Esophagus squamous epithelium (tissue), 5 donors: ENCODE data around the gene S1PR3. TPM values are rescaled to one million over a fixed set of nuclear protein-coding genes. Genes with fewer than 3 reads are reported as not detected.

Source experiments
- DNase-seq: peaks from one replicate; lab custom pipeline; 2025; lab: John Stamatoyannopoulos, UW
- H3K27ac ChIP-seq, 4 donors: fragments of 200-600 bp; sonication (generic); one replicate each; pipeline ENCODE4 v1.5.1; 2016 to 2019; ENCODE audit warnings: mild to moderate bottlenecking in 1 of 4
- H3K27me3 ChIP-seq, 4 donors: fragments of 200-600 bp; sonication (generic); 1 replicate in 3 of 4; 2 replicates in 1 of 4; pipeline versions ENCODE4 v1.5.1 to v1.6.0; 2017 to 2021; ENCODE audit warnings: antibody characterized with exemption in 1 of 4
- H3K36me3 ChIP-seq, 3 donors: fragments of 200-600 bp; sonication (generic); one replicate each; pipeline ENCODE4 v1.5.1; 2016 to 2019
- H3K4me1 ChIP-seq, 3 donors: fragments of 200-600 bp; sonication (generic); one replicate each; pipeline ENCODE4 v1.5.1; 2017 to 2019
- H3K4me3 ChIP-seq, 4 donors: fragments of 200-600 bp; sonication (generic); 1 replicate in 3 of 4; 2 replicates in 1 of 4; pipeline ENCODE4 v1.5.1; 2016 to 2019; ENCODE audit warnings: mild to moderate bottlenecking in 2 of 4, moderate library complexity in 1 of 4
- H3K9me3 ChIP-seq, 3 donors: fragments of 200-600 bp; sonication (generic); one replicate each; pipeline ENCODE4 v1.5.1; 2016 to 2019
- CTCF ChIP-seq, 6 experiments: fragments of 450-650 bp in 4 of 6; fragments of 200-600 bp in 2 of 6; sonication (generic) in 2 of 6; IDR thresholded peaks; one replicate each; pipeline ENCODE4 v1.5.1; 2016 to 2019; ENCODE audit warnings: antibody characterized with exemption in 6 of 6, mild to moderate bottlenecking in 4 of 6, moderate library complexity in 4 of 6
- POLR2A ChIP-seq, 4 donors: fragments of 450-650 bp; IDR thresholded peaks; one replicate each; pipeline ENCODE4 v1.6.1; 2017; ENCODE audit warnings: antibody characterized with exemption in 4 of 4, mild to moderate bottlenecking in 4 of 4, moderate library complexity in 3 of 4
- WGBS, 2 donors: methylation state at CpG; one replicate each; pipeline ENCODE4 v1.1.5; 2018; 5-methylcytosine and 5-hydroxymethylcytosine counted together
- intact Hi-C: fragments of 100-400 bp; cut with DNase I; formaldehyde crosslinking; loops from one replicate; pipeline ENCODE4 v1.15.0; 2022
- total RNA-seq, 4 donors: library from RNA; depleted of rRNA; stranded (reverse); fragments of >200 nt; gene quantifications; one replicate each; pipeline ENCODE4 v1.1.0, GENCODE V29; 2016
- donor health status: DM: yes; HTN: yes; CAD: no.

Gene S1PR3
- total RNA-seq, 4 donors from 2014 or later, result 1.3 to 14.3 (median 6.8) TPM

GRCh38 chr9:89052470-89053097 lies 61.3 kb downstream of the S1PR3 start:
- Histone ChIP-seq H3K4me3 (no peak overlapping the region), H3K9me3 (no peaks in the 10 kb centered on the region), H3K27ac (no peak overlapping the region), H3K27me3 (no peaks in the 10 kb centered on the region), H3K36me3 (no peaks in the 10 kb centered on the region), H3K4me1 (no peaks in the 10 kb centered on the region)
- no peak for DNase-seq
- intact Hi-C loops, result no loop called here
- WGBS, 2 donors, result 76 to 88% methylated on average over 4 to 6 of the region's 6 CpGs
- no peak for TF ChIP-seq POLR2A (IDR thresholded peaks at IDR 0.05)
- no peak for TF ChIP-seq CTCF (IDR thresholded peaks at IDR 0.05)

GRCh38 chr9:89053301-89053700 lies 62.0 kb downstream of the S1PR3 start:
- no peaks in the 10 kb centered on the region for H3K4me1 ChIP-seq
- 89 to 94% methylated on average over 4 to 5 of the region's 5 CpGs for WGBS, 2 donors
- H3K9me3 ChIP-seq, result no peaks in the 10 kb centered on the region
- no peak for DNase-seq
- H3K27ac ChIP-seq, result no peak overlapping the region
- H3K36me3 ChIP-seq, result no peaks in the 10 kb centered on the region
- no peaks in the 10 kb centered on the region for H3K27me3 ChIP-seq
- H3K4me3 ChIP-seq, result no peak overlapping the region
- TF ChIP-seq POLR2A (IDR thresholded peaks at IDR 0.05), result no peak
- TF ChIP-seq CTCF (IDR thresholded peaks at IDR 0.05), result no peak
- intact Hi-C loops, result no loop called here

Other genes starting within 250 kb of the S1PR3 start
- 1 to 10 TPM in 2 of 4 donors, under 1 TPM in 2; 0.38 to 9.3 (median 4.4) TPM for gene SHC3, start 187.3 kb downstream of the S1PR3 start, total RNA-seq